ENCODE results near the gene TNIP2. TPM values are rescaled to one million over a fixed set of nuclear protein-coding genes. Genes with fewer than 3 reads are reported as not detected.

TNIP2 gene
- total and polyA plus RNA-seq, 2 of the 13 experiments (the other 11 are each of a cell fraction or from before 2014, with no cell fraction given): 25.6 to 38.0 TPM

GRCh38 chr4:2734612-2735011, 21.5 kb downstream of the TNIP2 start:
- no peak for FAIRE-seq
- 100% methylated on average over 1 of the region's 1 CpG for WGBS (ENCODE audit: low lambda C conversion rate)
- no peaks in the 10 kb centered on the region for H4K20me1 ChIP-seq (ENCODE audit: insufficient read depth, low read length)
- no peak for TF ChIP-seq CCAR2 (optimal IDR thresholded peaks at IDR 0.05; ENCODE audit: low read depth, low read length)
- no peak for TF ChIP-seq GMEB2 (CRISPR knock-in tag; IDR thresholded peaks at IDR 0.05; ENCODE audit: low read depth)
- no peak for TF ChIP-seq RAD51 (IDR thresholded peaks at IDR 0.05; ENCODE audit: borderline replicate concordance)
- no peak for TF ChIP-seq ZNF83 (CRISPR knock-in tag; IDR thresholded peaks at IDR 0.05; ENCODE audit: borderline replicate concordance)
- no peak for TF ChIP-seq ZNF850 (CRISPR knock-in tag; conservative IDR thresholded peaks at IDR 0.05)
- TF ChIP-seq ZNF431 (CRISPR knock-in tag; IDR thresholded peaks at IDR 0.05; ENCODE audit: borderline replicate concordance, low read depth): no peak
- TF ChIP-seq ARID3A (IDR thresholded peaks at IDR 0.05; ENCODE audit: low read depth, low read length): no peak
- no peak for TF ChIP-seq SAFB2 (CRISPR knock-in tag; IDR thresholded peaks at IDR 0.05; ENCODE audit: borderline replicate concordance, low read depth)
- TF ChIP-seq PRDM15 (CRISPR knock-in tag; IDR thresholded peaks at IDR 0.05): no peak
- H3K27ac ChIP-seq (ENCODE audit: extremely low read length, insufficient read depth, low read length): no peak overlapping the region
- no peaks in the 10 kb centered on the region for H3K27me3 ChIP-seq (ENCODE audit: control insufficient read depth in 1 of 2, insufficient read depth in 2 of 2, low read length in 2 of 2)
- no peak for ATAC-seq
- H3K4me2 ChIP-seq (ENCODE audit: low read depth, low read length): no peak overlapping the region
- no peak for DNase-seq (ENCODE audit: low spot score)
- no TSS peak for BruUV-seq (replicated peaks)
- H3K36me3 ChIP-seq (replicated peaks in 1 of 2; ENCODE audit: control insufficient read depth in 1 of 2, insufficient read depth in 2 of 2, low read length in 2 of 2): peaks cover 8 to 18% of the 10 kb centered on the region in 2 experiments; a peak in 4 of 5 replicates
- intact Hi-C loops (cut with micrococcal nuclease; ENCODE audit: unreplicated experiment): no loop called here
- in situ Hi-C loops (cut with HindIII; ENCODE audit: extremely low pct_ligation_motif_present, low pct_unique_long_range_greater_than_20kb): no loop called here
- no peak overlapping the region for H2AFZ ChIP-seq (ENCODE audit: low read length)
- H3K79me2 ChIP-seq (ENCODE audit: insufficient read depth, low read length): no peaks in the 10 kb centered on the region
- CTCF ChIA-PET (ENCODE audit: low intra/inter-chr PET ratio, low total read pairs): no interaction called here
- POLR2A ChIA-PET: interaction anchor here (1.0 kb wide), 1 partner anchor 59 kb away, joined by 3 read pairs; no protein-coding TSS in a partner anchor
- H3K9me3 ChIP-seq (ENCODE audit: low read length): no peaks in the 10 kb centered on the region
- H3K9ac ChIP-seq (ENCODE audit: insufficient read depth, low read depth, low read length): no peak overlapping the region
- peaks cover 17% of the 10 kb centered on the region for H3K4me1 ChIP-seq (ENCODE audit: insufficient read depth, low read length)
- no peak overlapping the region for H3K4me3 ChIP-seq (replicated peaks in 1 of 3; ENCODE audit: insufficient read depth in 1 of 3, low read depth in 2 of 3, low read length in 3 of 3)
